ENCODE measurements around the gene FRMD5.

DNA sequence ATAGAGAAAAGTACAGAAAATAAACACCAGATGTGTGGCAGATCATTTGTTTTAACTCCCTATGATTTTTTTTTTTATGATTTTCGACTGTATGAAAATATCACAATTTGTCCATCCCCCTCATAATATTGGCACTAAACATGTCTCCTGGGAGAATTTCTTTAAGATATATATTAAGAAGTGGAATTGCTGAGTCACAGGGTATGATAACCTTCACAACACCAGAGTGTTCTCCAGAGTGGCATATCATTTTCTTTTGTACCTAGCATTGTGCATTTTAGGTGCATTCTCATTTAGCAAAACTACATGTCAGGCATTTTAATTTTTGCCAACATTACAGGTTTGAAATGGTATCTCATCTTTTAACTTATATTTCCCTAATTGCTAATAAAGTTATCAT lies 170.9 kb downstream of the FRMD5 start:
- TF ChIP-seq EZH2phosphoT487 (IDR thresholded peaks at IDR 0.05; ENCODE audit: borderline replicate concordance, low read length) = no peak
- TF ChIP-seq, protein P1, sequence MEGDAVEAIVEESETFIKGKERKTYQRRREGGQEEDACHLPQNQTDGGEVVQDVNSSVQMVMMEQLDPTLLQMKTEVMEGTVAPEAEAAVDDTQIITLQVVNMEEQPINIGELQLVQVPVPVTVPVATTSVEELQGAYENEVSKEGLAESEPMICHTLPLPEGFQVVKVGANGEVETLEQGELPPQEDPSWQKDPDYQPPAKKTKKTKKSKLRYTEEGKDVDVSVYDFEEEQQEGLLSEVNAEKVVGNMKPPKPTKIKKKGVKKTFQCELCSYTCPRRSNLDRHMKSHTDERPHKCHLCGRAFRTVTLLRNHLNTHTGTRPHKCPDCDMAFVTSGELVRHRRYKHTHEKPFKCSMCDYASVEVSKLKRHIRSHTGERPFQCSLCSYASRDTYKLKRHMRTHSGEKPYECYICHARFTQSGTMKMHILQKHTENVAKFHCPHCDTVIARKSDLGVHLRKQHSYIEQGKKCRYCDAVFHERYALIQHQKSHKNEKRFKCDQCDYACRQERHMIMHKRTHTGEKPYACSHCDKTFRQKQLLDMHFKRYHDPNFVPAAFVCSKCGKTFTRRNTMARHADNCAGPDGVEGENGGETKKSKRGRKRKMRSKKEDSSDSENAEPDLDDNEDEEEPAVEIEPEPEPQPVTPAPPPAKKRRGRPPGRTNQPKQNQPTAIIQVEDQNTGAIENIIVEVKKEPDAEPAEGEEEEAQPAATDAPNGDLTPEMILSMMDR (IDR thresholded peaks at IDR 0.05; ENCODE audit: low read depth, low read length, poor library complexity, severe bottlenecking) = no peak
